Measurements from ENCODE around the gene CDK5R1.
"Not testable (repeated sequence)": the region's sequence is repeated elsewhere in the genome, so short reads cannot be mapped to it uniquely, and the experiment has no call there.

The CDK5R1 gene

DNA sequence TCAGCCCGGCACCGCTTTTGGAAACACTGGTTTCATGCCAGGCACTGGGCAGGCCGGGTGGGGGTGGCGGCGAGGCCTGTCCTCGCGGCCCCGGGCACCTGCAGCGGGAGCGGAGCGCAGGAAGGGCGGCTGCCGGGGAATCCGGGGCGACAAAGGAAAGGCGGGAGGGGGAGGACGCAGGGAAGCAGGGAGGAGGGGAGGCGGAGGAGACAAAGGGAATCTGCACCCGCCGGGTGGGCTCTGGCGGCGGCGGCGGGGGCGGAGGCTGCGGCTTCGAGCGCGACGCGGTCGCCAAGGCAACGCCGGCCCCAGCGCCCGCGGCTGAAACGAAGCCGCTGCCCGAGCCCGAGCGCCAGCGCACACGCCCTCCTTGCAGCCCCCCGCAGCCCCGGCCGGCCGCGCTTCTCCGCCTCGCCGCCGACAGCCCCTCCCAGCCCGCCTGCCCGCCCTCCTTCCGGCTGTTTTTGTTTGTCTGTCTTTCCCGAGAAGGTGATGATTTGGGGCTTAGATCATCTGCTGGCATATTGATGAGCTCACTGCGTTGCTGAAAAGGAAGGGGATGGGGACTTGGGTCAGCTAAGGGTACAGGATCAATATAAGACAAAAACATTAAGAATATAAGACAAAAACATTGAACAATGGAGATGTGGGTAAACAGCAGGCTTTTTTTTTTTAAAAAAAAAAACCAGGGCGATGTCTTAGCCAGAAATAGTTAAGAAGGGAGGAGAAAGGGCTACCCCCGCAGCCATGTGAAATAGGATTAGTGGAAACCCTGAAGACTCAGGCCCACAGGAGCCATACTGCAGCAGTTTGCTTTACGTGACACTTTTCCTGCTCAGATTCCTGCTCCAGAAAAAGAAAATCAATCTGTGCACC is 32.7 kb downstream of the CDK5R1 start:
- peak; percentile 67 to 72 for DNase-seq

DNA sequence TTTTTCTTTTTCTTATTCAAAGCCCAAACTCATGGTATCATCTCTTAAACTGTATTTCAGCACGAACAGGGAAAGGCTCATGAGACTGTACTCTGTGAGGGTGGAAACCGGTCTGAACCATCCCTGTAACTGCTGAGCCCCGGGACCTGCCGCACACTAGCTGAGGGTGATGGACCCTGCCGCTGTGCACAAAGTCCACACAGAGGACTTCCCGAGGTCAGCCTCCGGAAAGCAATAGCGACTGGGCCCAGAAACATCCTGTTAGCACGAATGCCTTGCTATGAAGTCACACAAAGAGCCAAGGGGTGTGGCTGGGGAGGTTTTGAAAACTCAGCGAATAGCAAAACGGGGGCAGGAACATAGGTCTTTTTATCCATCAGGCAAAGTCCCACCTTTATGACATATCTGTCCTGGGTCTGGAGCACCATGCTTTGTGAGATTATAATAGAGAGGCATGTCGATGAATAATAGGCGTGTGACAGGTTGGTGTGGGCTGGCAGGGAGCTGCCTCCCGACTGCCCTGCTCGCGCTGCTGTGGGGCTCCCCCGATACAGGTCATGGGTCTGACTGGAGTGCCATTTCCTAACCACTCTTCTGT is 33.4 kb downstream of the CDK5R1 start:
- peak; percentile 54 to 58 for DNase-seq

DNA sequence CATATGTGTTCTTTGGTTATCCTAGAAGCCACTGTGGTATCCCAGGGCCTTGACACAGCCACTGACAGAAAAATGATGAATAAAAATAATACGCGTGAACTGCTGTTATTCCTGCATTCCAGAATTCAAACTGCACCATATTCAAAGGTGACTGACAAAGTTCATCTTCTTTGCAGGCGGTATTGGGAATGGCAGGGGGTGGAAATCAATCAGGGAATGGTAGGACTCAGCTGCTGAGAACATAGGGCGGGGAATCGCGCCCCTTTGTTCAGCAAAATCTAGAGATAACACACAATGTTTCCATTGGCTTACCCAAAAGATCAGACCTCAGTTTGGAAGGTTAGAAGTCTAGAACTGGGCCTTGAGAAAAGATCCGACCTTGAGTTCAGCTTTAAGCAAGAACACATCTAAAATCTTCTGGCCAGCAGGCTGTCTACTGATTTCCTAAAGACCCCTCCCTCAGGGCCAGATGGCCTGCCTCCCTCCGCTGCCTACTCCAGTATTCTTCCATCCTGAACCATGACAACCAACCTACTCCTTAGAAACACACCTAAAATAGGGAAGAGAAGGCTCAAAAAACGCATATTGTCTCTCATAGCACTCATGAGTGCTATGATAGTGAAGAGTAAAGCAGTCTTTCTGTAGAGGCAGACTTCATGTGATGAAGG is 34.1 kb downstream of the CDK5R1 start:
- DNase-seq: no peak

DNA sequence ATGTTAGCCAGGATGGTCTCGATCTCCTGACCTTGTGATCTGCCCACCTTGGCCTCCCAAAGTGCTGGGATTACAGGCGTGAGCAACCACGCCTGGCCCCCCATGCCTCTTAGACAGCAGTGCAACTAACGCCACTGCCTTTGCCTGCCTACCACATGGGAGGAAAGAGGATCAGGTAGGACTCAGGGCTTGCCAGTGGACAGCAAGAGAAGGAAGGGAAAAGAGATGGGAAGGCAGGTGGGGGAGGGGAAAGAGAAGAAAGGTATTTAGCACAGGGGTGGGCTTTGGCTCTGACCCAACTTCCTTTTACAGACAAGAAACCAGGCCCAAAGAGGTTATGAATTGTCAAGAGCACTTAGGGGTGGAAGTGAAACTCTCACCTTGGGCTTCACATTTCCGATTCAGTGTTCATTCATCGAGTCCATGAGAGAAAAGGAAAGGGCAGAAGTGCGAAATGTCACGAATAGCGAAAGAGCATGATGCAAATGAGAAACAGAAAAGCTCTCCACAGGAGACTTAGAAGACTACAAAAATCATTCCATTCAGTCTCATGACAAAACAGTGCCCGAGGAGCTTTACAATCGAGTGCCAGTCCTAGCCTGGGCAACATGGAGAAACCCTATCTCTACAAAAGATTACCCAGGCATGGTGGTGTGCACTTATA is 36.4 kb downstream of the CDK5R1 start:
- DNase-seq: peak; percentile 48 to 59

DNA sequence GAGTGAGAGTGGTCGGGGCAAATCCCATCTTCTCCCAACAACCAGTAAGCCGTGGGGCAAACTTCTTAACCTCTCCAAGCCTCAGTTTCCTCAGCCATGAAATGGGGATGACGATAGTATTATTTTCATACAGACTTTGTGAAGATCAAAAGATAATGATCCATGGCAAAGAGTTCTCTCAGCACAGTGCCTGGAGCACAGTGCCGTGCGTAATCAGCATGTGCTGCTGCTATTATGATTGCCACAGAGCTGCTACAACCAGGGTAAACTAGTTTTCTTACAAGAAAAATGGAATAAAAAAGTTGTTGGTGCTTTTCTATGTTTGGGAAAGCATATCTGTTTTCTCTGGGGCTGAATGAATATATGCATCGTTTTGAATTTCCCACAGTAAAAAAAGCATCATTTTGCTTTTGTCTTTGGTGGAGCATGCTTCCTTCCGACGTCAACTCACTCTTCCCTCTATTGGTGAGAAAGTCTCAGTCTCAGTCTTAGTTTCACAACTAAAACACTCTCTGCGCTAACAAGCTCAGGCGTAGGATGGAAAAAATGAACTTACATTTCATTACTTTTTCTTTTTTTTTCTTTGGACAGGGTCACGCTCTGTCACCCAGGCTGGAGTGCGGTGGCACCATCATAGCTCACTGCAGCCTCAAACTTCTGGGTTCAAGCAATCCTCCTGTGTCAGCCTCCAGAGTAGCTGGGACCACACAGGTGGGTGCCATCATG is 37.2 kb downstream of the CDK5R1 start:
- DNase-seq: peak in 1 of 2 donors; percentile 45

DNA sequence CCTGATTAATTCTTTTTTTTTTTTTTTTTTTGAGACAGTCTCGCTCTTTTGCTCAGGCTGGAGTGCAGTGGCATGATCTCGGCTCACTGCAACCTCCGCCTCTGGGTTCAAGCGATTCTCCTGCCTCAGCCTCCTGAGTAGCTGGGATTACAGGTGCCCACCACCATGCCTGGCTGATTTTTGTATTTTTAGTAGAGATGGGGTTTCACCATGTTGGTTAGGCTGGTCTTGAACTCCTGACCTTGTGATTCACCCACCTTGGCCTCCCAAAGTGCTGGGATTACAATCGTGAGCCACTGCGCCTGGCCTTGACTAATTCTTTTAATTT is 37.7 kb downstream of the CDK5R1 start:
- DNase-seq: not testable (repeated sequence)

DNA sequence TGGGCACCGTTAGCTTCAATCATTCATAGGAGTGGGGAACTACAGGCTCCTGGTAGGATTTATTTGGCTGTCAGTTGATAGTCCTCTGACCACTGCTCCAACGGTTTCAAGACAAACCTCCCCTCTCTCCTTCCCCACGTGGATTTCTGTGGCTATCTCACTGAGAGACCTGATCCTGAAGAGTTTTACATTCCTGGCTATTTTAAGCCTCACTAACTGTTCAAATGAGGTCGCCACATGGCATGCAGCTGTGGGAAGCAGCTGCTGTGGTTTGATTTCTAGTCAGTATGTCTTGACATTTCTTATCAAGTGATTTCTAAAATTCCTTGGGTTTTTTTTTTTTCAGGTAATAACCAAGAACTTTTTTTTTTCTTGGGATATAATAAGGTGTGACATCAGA is 38.3 kb downstream of the CDK5R1 start:
- no peak for DNase-seq

DNA sequence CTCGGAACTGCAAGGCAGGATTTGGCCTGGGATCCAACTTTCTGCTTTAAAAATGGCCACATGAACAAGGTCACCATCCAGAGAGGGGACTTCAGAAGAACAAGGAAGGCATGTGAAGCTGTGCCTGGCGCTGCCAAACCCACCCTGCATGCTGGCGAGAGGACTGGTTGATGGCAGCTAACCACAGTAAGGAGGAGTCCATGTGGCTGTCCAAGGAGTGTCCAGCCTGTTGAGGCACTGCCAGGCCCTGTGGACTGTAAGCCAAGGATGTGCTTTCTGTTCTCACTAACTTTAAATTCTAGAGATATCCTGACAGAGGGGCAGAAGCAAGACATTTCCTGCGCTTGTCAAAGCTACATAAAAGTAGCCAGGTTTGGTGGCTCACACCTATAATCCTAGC is 40.4 kb downstream of the CDK5R1 start:
- no peak for DNase-seq

DNA sequence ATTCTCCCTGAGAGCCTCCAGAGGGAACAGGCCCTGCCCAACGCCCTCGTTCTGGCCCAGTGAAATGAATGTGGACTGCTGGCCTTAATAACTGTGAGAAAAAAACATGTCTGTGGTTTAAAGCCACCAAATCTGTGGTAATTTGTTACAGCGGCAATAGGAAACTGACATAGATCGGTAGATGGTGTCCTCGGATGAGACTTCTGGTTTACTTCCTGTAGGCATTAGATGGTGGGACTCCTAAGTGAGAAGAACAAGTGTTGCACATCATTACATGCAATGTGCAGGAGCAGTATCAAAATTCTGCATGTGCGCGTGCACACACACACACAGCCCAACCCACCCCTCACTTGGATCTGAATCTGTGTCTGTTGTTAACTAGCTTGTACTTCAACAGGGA is 42.0 kb downstream of the CDK5R1 start:
- no peak for DNase-seq

DNA sequence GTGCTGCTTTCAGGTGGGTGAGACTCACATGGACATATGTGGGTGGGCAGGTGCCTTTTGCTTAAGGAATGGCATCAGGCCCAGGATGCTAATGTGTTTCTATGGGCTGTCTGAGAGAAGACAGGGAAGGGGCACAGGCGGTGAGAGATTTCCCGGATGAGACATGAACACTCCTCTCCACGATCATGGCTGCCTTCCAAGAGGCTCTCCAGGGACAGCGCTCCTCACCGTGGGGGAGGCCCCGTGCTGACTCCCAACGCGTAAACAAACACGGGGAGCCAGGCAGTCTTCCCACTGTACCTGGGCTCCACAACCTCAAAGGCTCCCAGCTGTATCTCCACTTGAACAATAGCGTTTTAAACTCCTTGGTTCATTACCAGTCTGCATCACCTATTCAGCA is 42.8 kb downstream of the CDK5R1 start:
- no peak for DNase-seq

DNA sequence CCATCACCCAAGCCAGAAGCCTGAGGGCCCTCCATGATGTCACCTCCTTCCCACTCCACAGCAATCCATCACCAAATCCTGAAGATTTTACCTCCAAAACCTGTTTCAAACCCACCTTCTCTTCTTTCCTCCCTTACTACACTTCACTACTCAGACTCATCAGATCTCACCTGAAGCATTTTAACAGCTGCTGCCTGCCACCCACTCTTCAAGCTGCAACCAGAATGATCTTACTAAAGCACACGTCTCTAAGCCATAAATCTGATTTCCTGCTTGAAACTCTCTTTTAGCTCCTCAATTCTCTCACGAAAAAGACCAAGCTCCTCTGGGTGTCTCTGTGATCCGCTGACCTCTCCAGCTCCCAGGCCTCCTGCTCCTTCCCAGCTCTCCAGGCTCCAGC is 46.5 kb downstream of the CDK5R1 start:
- DNase-seq: no peak

DNA sequence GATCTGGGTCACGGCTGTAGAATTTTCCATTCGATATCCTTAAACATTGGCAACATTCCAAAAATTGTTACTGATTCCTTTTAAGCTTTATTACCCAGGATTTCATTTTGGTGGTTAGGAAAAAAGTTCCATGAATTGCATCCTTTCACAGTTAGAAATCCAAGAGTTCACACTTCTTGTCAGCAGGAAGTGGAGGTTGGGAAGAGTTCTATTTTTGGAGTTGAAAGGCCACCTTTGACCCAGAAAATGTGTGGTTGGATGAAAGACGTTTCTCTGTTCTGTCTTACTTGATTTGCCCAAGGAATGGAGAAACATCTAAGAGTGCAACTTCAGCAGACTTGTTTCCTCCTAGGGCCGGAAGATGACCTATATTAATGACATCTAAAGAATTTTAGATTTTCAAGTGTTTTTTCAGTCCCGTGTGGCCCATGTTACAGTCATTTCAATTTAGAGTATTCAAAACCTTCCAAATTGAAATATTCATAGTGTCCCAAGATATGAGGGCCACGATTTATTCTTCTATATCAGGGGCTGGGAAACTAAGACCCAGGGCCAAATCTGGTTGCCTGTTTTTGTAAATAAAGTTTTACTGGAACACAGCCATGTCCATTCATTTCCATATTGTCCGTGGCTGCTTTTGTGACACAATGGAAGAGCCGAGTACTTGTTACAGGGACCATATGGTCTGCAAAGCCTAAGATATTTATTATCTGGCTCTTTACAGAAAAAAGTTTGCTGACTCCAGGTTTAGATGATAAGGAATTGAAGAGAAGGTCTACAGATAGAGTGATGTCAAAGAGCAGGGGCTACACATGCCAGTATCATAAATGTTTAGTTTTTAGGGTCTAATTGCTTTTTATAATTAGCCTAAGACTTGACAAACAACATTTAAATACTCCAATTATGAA is 50.2 kb downstream of the CDK5R1 start:
- no peak for DNase-seq
